Stimulated activated CD4-positive, alpha-beta T cell treated with anti-CD3 and anti-CD28 coated beads, Interleukin-1b, Interleukin-23, amount 100 ng/mL, for 1 hour (primary cell): Measurements from ENCODE around the gene CHIC2.

ENCODE experiments used
- DNase-seq, 2 donors: peaks; one replicate each; pipeline ENCODE4 v3.0.0-alpha.2; 2020; ENCODE audit warnings: low read depth in 2 of 2

CHIC2 gene

GRCh38 chr4:54093324-54094240, 29.2 kb upstream of the CHIC2 start:
- DNase-seq: peak in 1 of 2 donors; percentile 32

- DNase-seq: no peak
Observed at GRCh38 chr4:54092405-54093323, 28.3 kb upstream of the CHIC2 start.

- DNase-seq: peak; percentile 53 to 67
Observed at GRCh38 chr4:54091637-54092404, 27.4 kb upstream of the CHIC2 start.

GRCh38 chr4:54090804-54091623, 26.6 kb upstream of the CHIC2 start:
- no peak for DNase-seq

- no peak for DNase-seq
Observed at GRCh38 chr4:54090404-54090803, 26.0 kb upstream of the CHIC2 start.

GRCh38 chr4:54089875-54090274, 25.5 kb upstream of the CHIC2 start:
- no peak for DNase-seq

GRCh38 chr4:54085284-54085683, 20.9 kb upstream of the CHIC2 start:
- no peak for DNase-seq

GRCh38 chr4:54082168-54082567, 17.8 kb upstream of the CHIC2 start:
- DNase-seq: no peak

- no peak for DNase-seq
Observed at GRCh38 chr4:54077812-54078211, 13.4 kb upstream of the CHIC2 start.

GRCh38 chr4:54076673-54077072, 12.3 kb upstream of the CHIC2 start:
- DNase-seq: no peak

GRCh38 chr4:54074381-54074780, 10.0 kb upstream of the CHIC2 start:
- no peak for DNase-seq

- DNase-seq: no peak
Observed at GRCh38 chr4:54073271-54073880, 9.0 kb upstream of the CHIC2 start.

GRCh38 chr4:54067166-54067565, 2.8 kb upstream of the CHIC2 start:
- DNase-seq: no peak

GRCh38 chr4:54066718-54067129, 2.3 kb upstream of the CHIC2 start:
- no peak for DNase-seq

- no peak for DNase-seq
Observed at GRCh38 chr4:54066088-54066415, 1.6 kb upstream of the CHIC2 start.

GRCh38 chr4:54065282-54066087, 1.1 kb upstream of the CHIC2 start:
- no peak for DNase-seq

GRCh38 chr4:54063737-54064316, 578 bp downstream of the CHIC2 start:
- peak in 1 of 2 donors; percentile 1 for DNase-seq

- DNase-seq: peak in 1 of 2 donors; percentile 1
Observed at GRCh38 chr4:54063229-54063628, 1.2 kb downstream of the CHIC2 start.

- DNase-seq: no peak
Observed at GRCh38 chr4:54062392-54062791, 2.0 kb downstream of the CHIC2 start.
